HepG2 (cell line): ENCODE data around the gene ZNF771. TPM values are rescaled to one million over a fixed set of nuclear protein-coding genes. Genes with fewer than 3 reads are reported as not detected.

Experiments
- AHDC1 ChIP-seq: sonication (generic); formaldehyde crosslinking; IDR thresholded peaks from 2 replicates; pipeline ENCODE4 v1.5.1; 2020; ENCODE audit warnings: mild to moderate bottlenecking, missing genetic modification reagents, borderline replicate concordance
- AKAP8 ChIP-seq: sonication (generic); formaldehyde crosslinking; IDR thresholded peaks from 2 replicates; pipeline ENCODE4 v1.5.1; 2020; ENCODE audit warnings: mild to moderate bottlenecking, missing genetic modification reagents
- FOXC1 ChIP-seq: sonication (generic); formaldehyde crosslinking; IDR thresholded peaks from 2 replicates; pipeline ENCODE4 v1.8.0; 2022; ENCODE audit warnings: mild to moderate bottlenecking, missing genetic modification reagents, borderline replicate concordance
- PAF1 ChIP-seq: IDR thresholded peaks from 2 replicates; pipeline ENCODE4 v1.6.1; 2016; ENCODE audit warnings: missing genetic modification reagents, missing compliant biosample characterization
- PCBP2 ChIP-seq: fragments of 200-400 bp; formaldehyde crosslinking; optimal IDR thresholded peaks from 2 replicates; pipeline ENCODE3; 2018; ENCODE audit warnings: low read length, low read depth; ENCODE audit not compliant: poor library complexity, severe bottlenecking
- ZNF275 ChIP-seq: sonication (generic); formaldehyde crosslinking; IDR thresholded peaks from 2 replicates; pipeline ENCODE4 v1.8.0; 2022; ENCODE audit warnings: missing genetic modification reagents, mild to moderate bottlenecking, inconsistent platforms, borderline replicate concordance
- polyA plus RNA-seq, 8 experiments: library from polyadenylated mRNA; depleted of rRNA in 3 of 8; stranded (reverse) in 7 of 8; unstranded in 1 of 8; fragments of >200 nt; fragmentation: Illumina TruSeq in 4 of 8; extraction: Trizol in 4 of 8; gene quantifications; 2 replicates each; pipeline versions ENCODE4 v1.2.1 to v1.2.3, GENCODE V29; 2011 to 2016; ENCODE audit warnings: low read depth in 4 of 8, missing spikeins in 1 of 8, mixed read lengths in 1 of 8; ENCODE audit not compliant: insufficient read depth in 1 of 8
- total RNA-seq, 5 experiments: library from RNA; depleted of rRNA; stranded (reverse); fragments of >200 nt; fragmentation: Illumina TruSeq; extraction: Trizol; gene quantifications; 2 replicates each; pipeline ENCODE4 v1.2.3, GENCODE V29; 2016; ENCODE audit warnings: low read depth in 1 of 5

The ZNF771 gene
- total and polyA plus RNA-seq, 2 of the 13 experiments (the other 11 are each of a cell fraction or from before 2014, with no cell fraction given) = 5.0 to 11.8 TPM

DNA sequence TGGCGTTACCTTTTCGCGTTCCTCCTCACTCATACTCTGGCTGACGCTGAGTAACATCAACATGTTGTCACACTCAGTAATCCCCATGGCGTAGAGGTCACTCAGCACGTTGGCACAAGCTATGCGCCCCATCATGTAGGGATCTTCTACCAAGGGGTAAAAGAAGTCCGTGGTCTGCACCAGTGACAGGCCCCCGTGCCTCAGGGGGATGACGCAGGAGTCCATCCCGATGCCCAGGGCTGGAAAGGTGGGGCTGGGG lies 37.7 kb downstream of the ZNF771 start (continued):
- TF ChIP-seq AHDC1 (CRISPR knock-in tag) (0 out of 2 replicates have a peak, but pooled peaks have one; percentile 26), ZNF275 (CRISPR knock-in tag) (0 out of 2 replicates have a peak, but pooled peaks have one; percentile 31), PAF1 (CRISPR knock-in tag) (peak; percentile 36; the same call in 1 of the 2 replicates), FOXC1 (CRISPR knock-in tag) (0 out of 2 replicates have a peak, but pooled peaks have one; percentile 46), PCBP2 (no peak), AKAP8 (0 out of 2 replicates have a peak, but pooled peaks have one; percentile 53)
